OCI-M1 (cell line): ENCODE data around the gene MROH9.
A peak's percentile ranks its signal among the peaks of the same experiment; 100 is the strongest.

Experiments
- DNase-seq: peaks from one replicate; lab custom pipeline; 2025; lab: John Stamatoyannopoulos, UW

MROH9 gene

GRCh38 chr1:171081763-171082201 lies 146.4 kb downstream of the MROH9 start:
- DNase-seq = no peak

DNA sequence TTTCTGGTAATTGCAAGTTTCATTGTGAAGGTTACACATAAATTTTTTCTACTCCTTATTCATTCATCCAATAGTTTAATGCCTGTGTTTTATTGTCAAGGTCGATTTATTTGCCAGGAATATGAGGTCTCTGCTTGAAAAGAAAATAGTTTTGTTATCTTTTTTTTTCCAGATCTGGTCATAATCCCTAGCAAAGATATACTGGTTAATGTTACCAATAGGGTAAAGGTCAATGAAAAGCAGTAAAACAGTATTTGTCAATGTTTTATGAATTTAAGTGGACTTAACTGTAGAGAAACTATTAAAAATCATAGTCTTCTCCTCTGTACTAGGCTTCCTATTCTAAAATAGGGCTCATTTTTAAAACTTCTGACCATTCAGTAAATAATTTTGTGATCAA lies 147.3 kb downstream of the MROH9 start:
- no peak for DNase-seq

DNA sequence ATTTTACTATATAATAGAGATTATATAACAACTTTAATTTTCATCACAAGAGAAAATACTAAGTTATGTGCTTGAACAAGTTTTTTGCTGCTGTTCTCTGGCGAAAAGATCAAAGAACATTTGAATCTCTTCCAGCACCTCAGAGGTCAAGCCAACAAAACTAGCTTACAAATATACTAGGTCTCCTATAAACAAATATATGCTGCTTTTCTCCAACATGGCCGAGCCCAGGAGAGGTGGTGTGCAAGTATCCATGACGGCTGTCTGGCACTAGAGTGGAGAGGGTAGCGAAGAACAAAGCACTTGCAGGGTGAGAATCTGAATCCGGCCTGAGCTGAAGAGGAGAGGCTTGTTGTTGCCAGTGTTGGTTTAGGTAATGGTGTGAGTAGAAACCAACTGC lies 147.9 kb downstream of the MROH9 start:
- no peak for DNase-seq

GRCh38 chr1:171084091-171084490 lies 148.8 kb downstream of the MROH9 start:
- DNase-seq = no peak

DNA sequence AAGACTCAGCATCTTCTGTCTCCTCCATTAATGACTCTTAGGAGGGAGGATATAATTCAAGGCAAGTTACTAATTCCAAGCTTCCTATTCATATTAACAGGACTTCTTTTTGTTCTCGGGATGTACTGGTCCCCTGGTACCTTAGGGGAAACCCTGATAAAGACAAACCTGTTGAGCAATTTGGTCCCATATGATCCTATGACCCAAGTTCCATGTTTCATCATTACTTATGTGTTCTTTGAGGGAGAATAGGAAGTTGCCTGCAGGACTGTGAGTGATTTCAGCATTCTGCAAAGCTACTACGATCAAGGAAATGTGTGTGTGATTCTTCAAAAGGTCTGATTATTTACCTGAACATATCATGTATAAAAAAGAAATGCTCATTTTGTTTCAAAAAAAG lies 149.5 kb downstream of the MROH9 start:
- no peak for DNase-seq

DNA sequence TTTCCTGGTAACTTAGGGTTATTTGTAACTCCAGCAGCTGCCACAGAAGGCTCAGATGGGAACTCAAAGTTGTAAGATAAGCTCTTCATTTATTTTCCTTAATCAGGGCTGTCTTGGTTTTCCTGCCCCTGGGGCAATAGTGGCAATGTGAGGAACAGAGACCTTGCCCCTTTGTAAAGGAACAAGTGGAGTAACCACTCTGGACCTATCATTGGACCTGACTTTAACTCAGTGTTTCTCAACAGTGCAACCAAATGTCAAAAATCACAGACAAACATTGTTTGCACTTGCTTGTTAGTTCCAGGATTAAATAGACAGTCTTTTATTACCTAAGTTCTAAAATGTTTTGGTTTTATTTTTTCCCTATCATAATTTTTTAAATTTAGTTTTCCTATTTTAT lies 152.6 kb downstream of the MROH9 start:
- no peak for DNase-seq

GRCh38 chr1:171090604-171091003 lies 155.3 kb downstream of the MROH9 start, which contains the start of gene FMO3:
Gene FMO3 (plus strand): TSS chr1:171090905. CDS start chr1:171092659, 1,754 bp downstream.
- DNase-seq = no peak

DNA sequence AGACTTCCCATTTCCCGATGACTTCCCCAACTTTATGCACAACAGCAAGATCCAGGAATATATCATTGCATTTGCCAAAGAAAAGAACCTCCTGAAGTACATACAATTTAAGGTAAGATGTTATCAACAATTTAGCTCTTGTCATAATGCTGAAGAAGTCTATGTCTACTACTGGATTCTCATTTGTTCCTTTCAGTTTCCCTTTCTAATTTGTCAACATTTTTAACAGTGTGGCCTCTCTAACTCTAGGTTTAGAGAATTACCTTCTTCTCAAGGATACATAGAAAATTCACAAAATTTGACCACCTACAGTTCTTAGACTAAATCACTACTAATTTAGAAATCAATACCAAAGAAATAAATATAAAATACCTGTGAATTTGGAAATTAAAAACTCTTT lies 168.5 kb downstream of the MROH9 start:
- DNase-seq = peak; percentile 57

DNA sequence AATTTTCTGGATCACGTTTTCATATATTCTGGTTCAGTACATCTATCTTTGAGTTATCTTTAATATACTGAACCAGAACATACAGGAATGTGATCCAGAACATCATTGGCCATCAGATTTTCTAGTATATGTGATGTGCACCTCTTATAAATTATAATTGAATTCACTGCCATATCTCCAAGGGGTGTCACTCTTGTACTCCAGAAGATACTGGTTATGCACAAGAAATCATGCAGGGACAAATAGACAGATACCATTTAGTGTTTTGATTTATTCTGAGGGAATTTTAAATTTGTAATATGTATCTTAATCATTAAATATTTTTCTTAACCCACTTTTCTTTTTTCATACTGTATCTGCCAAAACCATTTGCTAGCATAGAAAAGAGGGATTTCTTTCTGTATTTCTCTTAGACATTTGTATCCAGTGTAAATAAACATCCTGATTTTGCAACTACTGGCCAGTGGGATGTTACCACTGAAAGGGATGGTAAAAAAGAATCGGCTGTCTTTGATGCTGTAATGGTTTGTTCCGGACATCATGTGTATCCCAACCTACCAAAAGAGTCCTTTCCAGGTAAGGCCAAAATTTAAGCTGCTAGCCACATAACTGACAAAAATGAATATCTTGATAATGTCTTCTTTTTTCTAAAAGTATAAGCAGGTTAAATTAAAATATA lies 172.1 kb downstream of the MROH9 start:
- peak; percentile 7 for DNase-seq

DNA sequence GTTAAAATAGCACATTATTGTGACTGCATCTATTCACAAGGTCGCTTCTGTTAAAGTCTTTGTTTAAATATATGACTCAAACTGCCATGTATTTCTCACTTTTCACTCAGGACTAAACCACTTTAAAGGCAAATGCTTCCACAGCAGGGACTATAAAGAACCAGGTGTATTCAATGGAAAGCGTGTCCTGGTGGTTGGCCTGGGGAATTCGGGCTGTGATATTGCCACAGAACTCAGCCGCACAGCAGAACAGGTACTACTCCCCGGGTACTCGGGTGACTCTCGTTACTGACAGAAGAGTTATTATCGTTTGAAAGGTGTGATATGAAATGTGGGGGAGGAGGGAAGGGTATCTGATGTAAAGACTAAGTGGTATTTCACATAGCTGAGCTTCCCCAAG lies 172.6 kb downstream of the MROH9 start:
- DNase-seq = no peak

- DNase-seq = no peak
Measured at GRCh38 chr1:171109966-171110365, 174.6 kb downstream of the MROH9 start.

DNA sequence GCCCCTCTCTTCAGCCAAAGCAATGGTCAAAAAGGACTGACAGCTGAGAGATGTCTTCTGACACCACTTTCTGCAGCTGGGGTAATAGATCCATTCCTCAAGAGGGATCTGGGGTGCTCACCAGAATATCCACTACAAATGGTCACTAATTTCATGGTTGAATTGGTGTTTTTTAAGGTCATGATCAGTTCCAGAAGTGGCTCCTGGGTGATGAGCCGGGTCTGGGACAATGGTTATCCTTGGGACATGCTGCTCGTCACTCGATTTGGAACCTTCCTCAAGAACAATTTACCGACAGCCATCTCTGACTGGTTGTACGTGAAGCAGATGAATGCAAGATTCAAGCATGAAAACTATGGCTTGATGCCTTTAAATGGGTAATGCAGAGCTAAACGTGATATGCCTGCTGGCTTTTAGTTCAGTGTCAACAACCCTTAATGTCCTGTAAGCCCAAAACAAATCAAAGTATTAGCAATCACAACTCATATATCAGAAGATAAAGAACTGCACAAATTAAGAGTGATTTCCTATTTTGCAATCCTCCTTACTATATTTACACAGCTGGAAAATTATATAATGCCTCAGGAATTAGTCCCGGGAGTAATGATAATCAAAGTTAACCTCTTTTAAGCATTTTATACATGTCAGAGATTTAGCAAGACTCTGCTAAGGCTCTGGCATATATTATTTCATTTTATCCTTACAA lies 175.4 kb downstream of the MROH9 start:
- no peak for DNase-seq

DNA sequence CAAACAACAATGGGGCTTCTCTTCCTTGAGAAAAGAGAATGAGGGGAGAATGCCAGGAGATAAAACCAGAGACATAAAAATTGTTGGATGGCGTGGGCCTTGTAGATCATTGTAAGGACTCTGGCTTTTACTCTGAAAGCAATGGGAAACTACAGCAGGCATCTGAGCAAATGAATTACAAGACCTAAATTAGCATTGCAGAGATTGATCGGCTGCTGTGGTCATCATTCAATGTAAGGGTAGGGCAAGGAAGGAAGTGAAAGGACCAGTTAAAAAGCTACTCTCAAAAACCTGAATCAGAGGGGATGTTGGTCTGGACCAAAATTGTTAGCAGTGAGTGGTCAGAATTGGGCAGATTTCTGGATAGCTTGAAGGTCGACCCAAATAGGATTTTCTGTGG lies 176.8 kb downstream of the MROH9 start:
- DNase-seq = no peak

DNA sequence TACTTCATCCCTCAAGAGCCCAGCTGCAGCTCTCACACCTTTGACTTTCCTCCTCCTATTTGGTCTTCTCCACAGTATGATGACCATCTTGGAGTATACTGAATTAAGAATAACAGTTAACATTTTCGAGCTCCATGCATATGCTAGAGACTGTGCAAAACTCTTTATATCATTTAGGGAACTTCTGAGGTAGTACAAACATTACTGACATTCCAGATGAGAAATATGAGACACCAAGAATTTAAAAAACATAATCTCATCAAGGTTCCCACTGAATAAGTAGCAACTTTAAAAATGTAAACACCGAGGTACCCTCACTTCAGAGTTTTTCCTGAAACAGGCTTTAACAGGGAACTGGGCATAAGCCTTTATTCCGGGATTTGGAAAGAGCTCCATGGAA lies 178.0 kb downstream of the MROH9 start:
- DNase-seq = no peak
